Endodermal cell (in vitro differentiated cells): Measurements from ENCODE around the gene ASXL2. TPM values are rescaled to one million over a fixed set of nuclear protein-coding genes. Genes with fewer than 3 reads are reported as not detected.
"Not testable (repeated sequence)": the region's sequence is repeated elsewhere in the genome, so short reads cannot be mapped to it uniquely, and the experiment has no call there.

ENCODE experiments used
- DNase-seq: peaks from one replicate; pipeline ENCODE4 v3.0.0-alpha.2; 2017
- H3K27ac ChIP-seq: 2 replicates; pipeline ENCODE4 v1.5.1; 2013; ENCODE audit warnings: mild to moderate bottlenecking, low read depth, low read length, moderate library complexity
- H3K27me3 ChIP-seq: 2 replicates; pipeline ENCODE4 v1.6.1; 2013; ENCODE audit warnings: mild to moderate bottlenecking, low read length, moderate library complexity; ENCODE audit not compliant: insufficient read depth, control insufficient read depth, poor library complexity, severe bottlenecking
- H3K36me3 ChIP-seq: 2 replicates; pipeline ENCODE4 v1.7.0; 2013; ENCODE audit warnings: mild to moderate bottlenecking, low read length, moderate library complexity; ENCODE audit not compliant: control insufficient read depth, insufficient read depth
- H3K4me1 ChIP-seq: one replicate; pipeline ENCODE4 v1.7.0; 2013; ENCODE audit warnings: low read length; ENCODE audit not compliant: control insufficient read depth, insufficient read depth
- H3K4me3 ChIP-seq: 2 replicates; pipeline ENCODE4 v1.5.1; 2013; ENCODE audit warnings: mild to moderate bottlenecking, low read length, moderate library complexity
- H3K9ac ChIP-seq: 2 replicates; pipeline ENCODE4 v1.6.1; 2013; ENCODE audit warnings: mild to moderate bottlenecking, low read length, moderate library complexity; ENCODE audit not compliant: poor library complexity, severe bottlenecking; ENCODE audit errors: extremely low read depth
- H3K9me3 ChIP-seq: 2 replicates; pipeline ENCODE4 v1.6.1; 2013; ENCODE audit warnings: mild to moderate bottlenecking, low read length, moderate library complexity; ENCODE audit not compliant: control insufficient read depth
- H3K27ac Mint-ChIP-seq: 2 replicates; pipeline ENCODE4 v1.8.0; 2020; ENCODE audit warnings: mixed read lengths
- H3K27me3 Mint-ChIP-seq: 2 replicates; pipeline ENCODE4 v1.8.0; 2021; ENCODE audit warnings: mild to moderate bottlenecking, mixed read lengths; ENCODE audit not compliant: insufficient read depth
- H3K36me3 Mint-ChIP-seq: 2 replicates; pipeline ENCODE4 v1.8.0; 2020; ENCODE audit warnings: low read depth, mixed read lengths
- H3K4me1 Mint-ChIP-seq: 2 replicates; pipeline ENCODE4 v1.8.0; 2020; ENCODE audit warnings: mixed read lengths
- H3K4me3 Mint-ChIP-seq: 2 replicates; pipeline ENCODE4 v1.8.0; 2020; ENCODE audit warnings: mild to moderate bottlenecking, moderate library complexity, mixed read lengths
- H3K9me3 Mint-ChIP-seq: 2 replicates; pipeline ENCODE4 v1.8.0; 2020; ENCODE audit warnings: mild to moderate bottlenecking, mixed read lengths
- WGBS, 2 experiments: methylation state at CpG; one replicate each; pipeline versions ENCODE4 v1.1.5 to v1.1.7; 2013; ENCODE audit warnings: missing lambda C conversion rate in 2 of 2, mixed read lengths in 1 of 2; ENCODE audit not compliant: insufficient coverage in 1 of 2, insufficient read length in 1 of 2; 5-methylcytosine and 5-hydroxymethylcytosine counted together
- total RNA-seq, 2 donors: library from RNA; stranded (reverse); fragmentation: NEBNext Ultra II Directional in 1 of 2; extraction: Animal tissue kit (Norgen Biotek cat#: 25700) in 1 of 2; gene quantifications; 2 replicates in 1 of 2; 3 replicates in 1 of 2; pipeline ENCODE4 v1.2.1, GENCODE V29; 2021
- TF ChIP-seq, protein P1 (sequence below): fragments of 200-600 bp; sonication (generic); conservative IDR thresholded peaks from 2 replicates; pipeline ENCODE4 v1.5.0; 2021; ENCODE audit warnings: antibody characterized with exemption, mild to moderate bottlenecking

Gene ASXL2
- total RNA-seq, 2 donors from 2014 or later, result 33.2 to 41.7 TPM

- Histone ChIP-seq H3K27ac (no peak overlapping the region), H3K4me3 (no peak overlapping the region), H3K9me3 (no peaks in the 10 kb centered on the region), H3K36me3 (no peaks in the 10 kb centered on the region), H3K9ac (no peak overlapping the region), H3K27me3 (no peaks in the 10 kb centered on the region), H3K4me1 (no peaks in the 10 kb centered on the region)
- H3K4me3 Mint-ChIP-seq, result no peak overlapping the region
- no peak overlapping the region for H3K27ac Mint-ChIP-seq
- H3K4me1 Mint-ChIP-seq, result no peaks in the 10 kb centered on the region
- H3K36me3 Mint-ChIP-seq, result no peaks in the 10 kb centered on the region
- no peaks in the 10 kb centered on the region for H3K9me3 Mint-ChIP-seq
- TF ChIP-seq, protein P1, sequence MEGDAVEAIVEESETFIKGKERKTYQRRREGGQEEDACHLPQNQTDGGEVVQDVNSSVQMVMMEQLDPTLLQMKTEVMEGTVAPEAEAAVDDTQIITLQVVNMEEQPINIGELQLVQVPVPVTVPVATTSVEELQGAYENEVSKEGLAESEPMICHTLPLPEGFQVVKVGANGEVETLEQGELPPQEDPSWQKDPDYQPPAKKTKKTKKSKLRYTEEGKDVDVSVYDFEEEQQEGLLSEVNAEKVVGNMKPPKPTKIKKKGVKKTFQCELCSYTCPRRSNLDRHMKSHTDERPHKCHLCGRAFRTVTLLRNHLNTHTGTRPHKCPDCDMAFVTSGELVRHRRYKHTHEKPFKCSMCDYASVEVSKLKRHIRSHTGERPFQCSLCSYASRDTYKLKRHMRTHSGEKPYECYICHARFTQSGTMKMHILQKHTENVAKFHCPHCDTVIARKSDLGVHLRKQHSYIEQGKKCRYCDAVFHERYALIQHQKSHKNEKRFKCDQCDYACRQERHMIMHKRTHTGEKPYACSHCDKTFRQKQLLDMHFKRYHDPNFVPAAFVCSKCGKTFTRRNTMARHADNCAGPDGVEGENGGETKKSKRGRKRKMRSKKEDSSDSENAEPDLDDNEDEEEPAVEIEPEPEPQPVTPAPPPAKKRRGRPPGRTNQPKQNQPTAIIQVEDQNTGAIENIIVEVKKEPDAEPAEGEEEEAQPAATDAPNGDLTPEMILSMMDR, result no peak
- 81 to 84% methylated on average over 5 of the region's 5 CpGs for WGBS, 2 experiments
- no peak for DNase-seq
- no peaks in the 10 kb centered on the region for H3K27me3 Mint-ChIP-seq
These were observed 25.0 kb upstream of the ASXL2 start for GRCh38 chr2:25903216-25903776.

GRCh38 chr2:25899404-25899970, 21.2 kb upstream of the ASXL2 start:
- Histone ChIP-seq H3K9ac (no peak overlapping the region), H3K4me1 (no peaks in the 10 kb centered on the region), H3K27me3 (no peaks in the 10 kb centered on the region), H3K4me3 (no peak overlapping the region), H3K36me3 (no peaks in the 10 kb centered on the region), H3K27ac (no peak overlapping the region), H3K9me3 (no peaks in the 10 kb centered on the region)
- peaks cover 6% of the 10 kb centered on the region for H3K4me1 Mint-ChIP-seq
- no peak for DNase-seq
- no peak overlapping the region for H3K4me3 Mint-ChIP-seq
- no peaks in the 10 kb centered on the region for H3K9me3 Mint-ChIP-seq
- H3K27ac Mint-ChIP-seq, result no peak overlapping the region
- no peaks in the 10 kb centered on the region for H3K27me3 Mint-ChIP-seq
- H3K36me3 Mint-ChIP-seq, result no peaks in the 10 kb centered on the region
- 86 to 91% methylated on average over 9 to 11 of the region's 11 CpGs for WGBS, 2 experiments
- TF ChIP-seq, protein P1, result no peak

DNA sequence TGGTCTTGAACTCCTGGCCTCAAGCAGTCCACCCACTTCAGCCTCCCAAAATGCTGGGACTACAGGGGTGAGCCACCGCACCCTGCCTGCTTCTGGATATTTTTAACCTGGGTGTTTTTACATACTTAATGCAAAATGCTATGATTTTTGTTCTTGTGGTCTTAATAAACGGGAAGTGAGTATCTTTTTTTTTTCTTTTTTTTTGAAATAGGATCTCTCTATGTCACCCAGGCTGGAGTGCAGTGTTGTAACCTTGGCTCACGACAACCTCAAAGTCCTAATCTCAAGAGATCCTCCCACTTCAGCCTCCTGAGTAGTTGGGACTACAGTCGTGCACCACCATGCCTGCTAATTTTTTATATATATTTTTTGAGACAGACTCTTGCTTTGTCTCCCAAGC, 19.2 kb upstream of the ASXL2 start:
- DNase-seq, result no peak
- H3K4me3 ChIP-seq, result no peak overlapping the region
- WGBS, 2 experiments, result 89 to 100% methylated on average over 2 to 4 of the region's 4 CpGs

GRCh38 chr2:25896308-25896707, 18.0 kb upstream of the ASXL2 start:
- not testable (repeated sequence) for H3K4me1 ChIP-seq, DNase-seq, H3K27me3 Mint-ChIP-seq, H3K9me3 ChIP-seq, H3K27me3 ChIP-seq, H3K4me3 ChIP-seq, H3K36me3 ChIP-seq, H3K4me3 Mint-ChIP-seq, H3K9ac ChIP-seq, H3K9me3 Mint-ChIP-seq, H3K27ac Mint-ChIP-seq, H3K36me3 Mint-ChIP-seq, H3K27ac ChIP-seq, H3K4me1 Mint-ChIP-seq
- 81 to 100% methylated on average over 1 to 6 of the region's 9 CpGs for WGBS, 2 experiments

More for the DNA sequence above, 19.2 kb upstream of the ASXL2 start:
- Mint-ChIP-seq H3K4me1 (peaks cover 6% of the 10 kb centered on the region), H3K9me3 (no peaks in the 10 kb centered on the region), H3K4me3 (no peak overlapping the region), H3K36me3 (no peaks in the 10 kb centered on the region), H3K27me3 (no peaks in the 10 kb centered on the region), H3K27ac (no peak overlapping the region)
- TF ChIP-seq, protein P1, result no peak
- H3K27me3 ChIP-seq, result no peaks in the 10 kb centered on the region
- H3K27ac ChIP-seq, result no peak overlapping the region
- H3K9me3 ChIP-seq, result no peaks in the 10 kb centered on the region
- no peaks in the 10 kb centered on the region for H3K36me3 ChIP-seq
- H3K4me1 ChIP-seq, result no peaks in the 10 kb centered on the region
- H3K9ac ChIP-seq, result no peak overlapping the region
